GM23338 (cell line): ENCODE measurements around the gene STK4.

Experiments
- CREB1 ChIP-seq: fragments of 250-450 bp; sonication (Bioruptor Pico); IDR thresholded peaks from 2 replicates; pipeline ENCODE4 v1.5.0; 2020; ENCODE audit warnings: low read depth, mild to moderate bottlenecking, moderate library complexity
- CTCF ChIP-seq, 2 experiments: fragments of 200-600 bp in 1 of 2; sonication (generic) in 1 of 2; conservative IDR thresholded peaks; 2 replicates each; pipeline versions ENCODE4 v1.5.1 to v1.6.1; 2016 to 2017; ENCODE audit warnings: antibody characterized with exemption in 2 of 2, low read depth in 2 of 2, mild to moderate bottlenecking in 2 of 2, moderate library complexity in 1 of 2
- ETS1 ChIP-seq: IDR thresholded peaks from 2 replicates; pipeline ENCODE4 v1.6.1; 2016; ENCODE audit warnings: antibody characterized with exemption
- EZH2 ChIP-seq: fragments of 200-600 bp; sonication (generic); IDR thresholded peaks from one replicate; pipeline ENCODE4 v1.8.0; 2017; ENCODE audit warnings: antibody characterized with exemption, mild to moderate bottlenecking, low read depth; ENCODE audit not compliant: unreplicated experiment
- EZH2phosphoT487 ChIP-seq: fragments of 200-600 bp; sonication (generic); IDR thresholded peaks from one replicate; pipeline ENCODE4 v1.8.1; 2018; ENCODE audit warnings: antibody characterized with exemption; ENCODE audit not compliant: unreplicated experiment
- NANOG ChIP-seq: IDR thresholded peaks from 2 replicates; pipeline ENCODE4 v1.6.1; 2016; ENCODE audit warnings: antibody characterized with exemption, borderline replicate concordance
- POLR2AphosphoS5 ChIP-seq: IDR thresholded peaks from 2 replicates; pipeline ENCODE4 v1.6.1; 2016; ENCODE audit warnings: antibody characterized with exemption, low read depth
- REST ChIP-seq: IDR thresholded peaks from one replicate; pipeline ENCODE4 v1.6.1; 2018; ENCODE audit warnings: antibody characterized with exemption; ENCODE audit not compliant: unreplicated experiment
- STAT1 ChIP-seq: IDR thresholded peaks from one replicate; pipeline ENCODE4 v1.6.1; 2016; ENCODE audit warnings: antibody characterized with exemption; ENCODE audit not compliant: unreplicated experiment
- ZNF331 ChIP-seq: fragments of 250-450 bp; sonication (Bioruptor Pico); IDR thresholded peaks from 2 replicates; pipeline ENCODE4 v1.5.0; 2020; ENCODE audit warnings: low read depth, mild to moderate bottlenecking, moderate library complexity
- TF ChIP-seq, protein P1 (sequence below): fragments of 250-450 bp; sonication (Bioruptor Pico); IDR thresholded peaks from 2 replicates; pipeline ENCODE4 v1.5.0; 2020; ENCODE audit warnings: mild to moderate bottlenecking, moderate library complexity

DNA sequence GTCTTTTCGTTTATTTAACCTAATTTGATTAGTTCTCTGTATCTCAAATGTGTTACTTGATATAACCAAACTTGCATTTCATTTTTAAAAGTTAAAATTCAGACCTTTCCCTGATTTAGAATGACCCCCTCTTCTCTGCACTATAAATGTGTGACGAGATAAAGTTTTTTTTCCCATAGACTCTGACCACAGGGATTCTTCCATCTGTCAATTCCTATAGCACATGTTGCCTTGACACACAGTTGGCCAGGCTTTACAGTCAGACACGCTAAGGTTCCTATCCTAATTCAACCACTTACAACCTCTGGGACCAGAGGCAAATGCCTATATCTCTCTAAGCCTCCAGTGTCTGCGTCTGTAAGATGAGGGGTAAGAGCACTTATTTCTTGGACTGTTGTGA, 94.0 kb downstream of the STK4 start:
- no peak for TF ChIP-seq CTCF (conservative IDR thresholded peaks at IDR 0.05; ENCODE audit: low read depth in 2 of 2)
- TF ChIP-seq POLR2AphosphoS5, result no peak
- no peak for TF ChIP-seq EZH2
- TF ChIP-seq EZH2phosphoT487, result no peak
- TF ChIP-seq REST, result no peak
- TF ChIP-seq CREB1 (CRISPR knock-in tag), result no peak
- no peak for TF ChIP-seq ETS1
- no peak for TF ChIP-seq ZNF331 (CRISPR knock-in tag)
- TF ChIP-seq NANOG, result no peak
- TF ChIP-seq, protein P1, sequence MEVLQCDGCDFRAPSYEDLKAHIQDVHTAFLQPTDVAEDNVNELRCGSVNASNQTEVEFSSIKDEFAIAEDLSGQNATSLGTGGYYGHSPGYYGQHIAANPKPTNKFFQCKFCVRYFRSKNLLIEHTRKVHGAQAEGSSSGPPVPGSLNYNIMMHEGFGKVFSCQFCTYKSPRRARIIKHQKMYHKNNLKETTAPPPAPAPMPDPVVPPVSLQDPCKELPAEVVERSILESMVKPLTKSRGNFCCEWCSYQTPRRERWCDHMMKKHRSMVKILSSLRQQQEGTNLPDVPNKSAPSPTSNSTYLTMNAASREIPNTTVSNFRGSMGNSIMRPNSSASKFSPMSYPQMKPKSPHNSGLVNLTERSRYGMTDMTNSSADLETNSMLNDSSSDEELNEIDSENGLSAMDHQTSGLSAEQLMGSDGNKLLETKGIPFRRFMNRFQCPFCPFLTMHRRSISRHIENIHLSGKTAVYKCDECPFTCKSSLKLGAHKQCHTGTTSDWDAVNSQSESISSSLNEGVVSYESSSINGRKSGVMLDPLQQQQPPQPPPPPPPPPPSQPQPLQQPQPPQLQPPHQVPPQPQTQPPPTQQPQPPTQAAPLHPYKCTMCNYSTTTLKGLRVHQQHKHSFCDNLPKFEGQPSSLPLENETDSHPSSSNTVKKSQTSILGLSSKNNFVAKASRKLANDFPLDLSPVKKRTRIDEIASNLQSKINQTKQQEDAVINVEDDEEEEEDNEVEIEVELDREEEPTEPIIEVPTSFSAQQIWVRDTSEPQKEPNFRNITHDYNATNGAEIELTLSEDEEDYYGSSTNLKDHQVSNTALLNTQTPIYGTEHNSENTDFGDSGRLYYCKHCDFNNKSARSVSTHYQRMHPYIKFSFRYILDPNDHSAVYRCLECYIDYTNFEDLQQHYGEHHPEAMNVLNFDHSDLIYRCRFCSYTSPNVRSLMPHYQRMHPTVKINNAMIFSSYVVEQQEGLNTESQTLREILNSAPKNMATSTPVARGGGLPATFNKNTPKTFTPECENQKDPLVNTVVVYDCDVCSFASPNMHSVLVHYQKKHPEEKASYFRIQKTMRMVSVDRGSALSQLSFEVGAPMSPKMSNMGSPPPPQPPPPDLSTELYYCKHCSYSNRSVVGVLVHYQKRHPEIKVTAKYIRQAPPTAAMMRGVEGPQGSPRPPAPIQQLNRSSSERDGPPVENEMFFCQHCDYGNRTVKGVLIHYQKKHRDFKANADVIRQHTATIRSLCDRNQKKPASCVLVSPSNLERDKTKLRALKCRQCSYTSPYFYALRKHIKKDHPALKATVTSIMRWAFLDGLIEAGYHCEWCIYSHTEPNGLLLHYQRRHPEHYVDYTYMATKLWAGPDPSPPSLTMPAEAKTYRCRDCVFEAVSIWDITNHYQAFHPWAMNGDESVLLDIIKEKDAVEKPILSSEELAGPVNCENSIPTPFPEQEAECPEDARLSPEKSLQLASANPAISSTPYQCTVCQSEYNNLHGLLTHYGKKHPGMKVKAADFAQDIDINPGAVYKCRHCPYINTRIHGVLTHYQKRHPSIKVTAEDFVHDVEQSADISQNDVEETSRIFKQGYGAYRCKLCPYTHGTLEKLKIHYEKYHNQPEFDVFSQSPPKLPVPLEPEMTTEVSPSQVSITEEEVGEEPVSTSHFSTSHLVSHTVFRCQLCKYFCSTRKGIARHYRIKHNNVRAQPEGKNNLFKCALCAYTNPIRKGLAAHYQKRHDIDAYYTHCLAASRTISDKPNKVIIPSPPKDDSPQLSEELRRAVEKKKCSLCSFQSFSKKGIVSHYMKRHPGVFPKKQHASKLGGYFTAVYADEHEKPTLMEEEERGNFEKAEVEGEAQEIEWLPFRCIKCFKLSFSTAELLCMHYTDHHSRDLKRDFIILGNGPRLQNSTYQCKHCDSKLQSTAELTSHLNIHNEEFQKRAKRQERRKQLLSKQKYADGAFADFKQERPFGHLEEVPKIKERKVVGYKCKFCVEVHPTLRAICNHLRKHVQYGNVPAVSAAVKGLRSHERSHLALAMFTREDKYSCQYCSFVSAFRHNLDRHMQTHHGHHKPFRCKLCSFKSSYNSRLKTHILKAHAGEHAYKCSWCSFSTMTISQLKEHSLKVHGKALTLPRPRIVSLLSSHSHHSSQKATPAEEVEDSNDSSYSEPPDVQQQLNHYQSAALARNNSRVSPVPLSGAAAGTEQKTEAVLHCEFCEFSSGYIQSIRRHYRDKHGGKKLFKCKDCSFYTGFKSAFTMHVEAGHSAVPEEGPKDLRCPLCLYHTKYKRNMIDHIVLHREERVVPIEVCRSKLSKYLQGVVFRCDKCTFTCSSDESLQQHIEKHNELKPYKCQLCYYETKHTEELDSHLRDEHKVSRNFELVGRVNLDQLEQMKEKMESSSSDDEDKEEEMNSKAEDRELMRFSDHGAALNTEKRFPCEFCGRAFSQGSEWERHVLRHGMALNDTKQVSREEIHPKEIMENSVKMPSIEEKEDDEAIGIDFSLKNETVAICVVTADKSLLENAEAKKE (CRISPR knock-in tag), result no peak
- TF ChIP-seq STAT1, result no peak
